HG02763 (cell line): ENCODE measurements around the gene FDXR.
"Not testable (repeated sequence)": the region's sequence is repeated elsewhere in the genome, so short reads cannot be mapped to it uniquely, and the experiment has no call there.

Experiments used
- ATAC-seq: cut with Tn5 transposase; IDR thresholded peaks from one replicate; pipeline ENCODE4 v1.9.1; 2021; ENCODE audit warnings: mild to moderate bottlenecking, moderate library complexity; ENCODE audit not compliant: unreplicated experiment

FDXR gene

DNA sequence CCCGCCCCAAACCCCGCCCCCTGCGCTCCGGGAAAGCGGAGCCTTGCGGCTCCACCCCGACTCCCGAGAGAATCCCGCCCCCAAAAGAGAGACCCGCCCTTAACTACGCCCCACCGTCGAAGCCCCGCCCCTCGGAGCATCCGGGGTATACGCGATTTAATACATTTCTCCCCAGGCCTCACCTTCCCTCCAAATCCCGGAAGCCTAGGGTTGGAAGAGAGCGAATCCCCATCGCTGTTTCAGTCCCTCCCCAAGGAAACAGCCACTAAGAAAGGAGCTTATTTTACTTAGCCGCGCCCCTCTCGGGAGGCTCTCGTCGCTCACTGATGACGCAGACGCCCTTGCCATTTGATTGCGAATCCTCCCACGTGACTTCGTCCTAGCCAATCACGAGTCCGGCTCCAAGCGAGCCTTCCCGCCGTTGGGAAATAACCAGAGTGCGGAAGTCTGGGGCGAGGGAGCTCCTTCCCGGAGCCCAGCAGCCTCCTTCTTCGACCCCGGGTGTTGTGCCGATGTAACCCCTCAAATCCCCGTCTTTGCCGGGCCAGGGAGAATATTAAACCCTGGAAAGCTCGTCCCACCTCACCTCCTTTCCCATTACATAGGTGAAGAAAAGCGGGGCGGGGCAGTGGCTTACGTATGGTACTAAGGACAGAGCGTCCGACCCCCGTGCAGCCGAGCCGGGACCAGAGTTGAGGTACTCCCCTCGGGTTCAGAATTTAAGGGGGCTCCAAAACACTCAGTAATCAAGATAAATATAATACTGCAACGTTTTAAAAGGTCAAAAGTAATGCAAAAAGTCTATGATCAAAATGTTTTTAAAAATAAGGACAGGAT, 461 bp upstream of the FDXR start:
- peak; percentile 94 for ATAC-seq

DNA sequence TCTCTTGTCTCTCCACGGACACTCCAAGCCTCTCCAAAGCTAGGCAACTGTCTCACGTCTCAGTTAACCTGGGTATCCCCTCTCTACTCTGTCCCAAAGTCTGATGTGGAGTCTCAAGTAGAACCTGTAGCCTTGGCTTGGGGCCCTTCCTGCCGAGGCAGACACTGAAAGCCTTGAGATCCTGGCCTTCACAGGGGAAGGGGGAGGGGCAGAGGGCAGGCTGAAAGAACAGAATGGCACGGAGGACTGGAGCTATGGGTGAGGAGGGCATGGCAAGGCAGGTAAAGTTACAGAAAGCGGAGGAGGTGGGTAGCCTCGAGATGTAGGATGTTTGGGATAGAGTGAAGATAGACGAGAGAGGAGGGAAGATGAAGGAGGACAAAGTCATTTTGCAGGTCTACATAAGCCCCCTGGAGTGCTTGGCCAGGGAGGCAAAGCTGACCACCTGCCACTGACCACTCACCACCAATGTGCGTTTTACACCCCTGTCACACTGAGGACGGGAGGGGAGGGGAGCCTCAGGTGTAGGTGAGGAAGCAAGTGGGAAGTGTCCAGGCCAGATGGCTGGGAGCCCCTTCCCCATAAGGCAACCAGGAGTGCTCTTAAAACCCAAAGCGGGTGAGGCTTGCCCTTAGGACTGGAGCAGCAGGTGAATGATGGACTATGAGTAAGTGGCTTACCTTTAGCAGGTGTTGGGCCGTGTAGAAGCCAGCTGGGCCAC, 1.3 kb downstream of the FDXR start:
- ATAC-seq, result no peak

DNA sequence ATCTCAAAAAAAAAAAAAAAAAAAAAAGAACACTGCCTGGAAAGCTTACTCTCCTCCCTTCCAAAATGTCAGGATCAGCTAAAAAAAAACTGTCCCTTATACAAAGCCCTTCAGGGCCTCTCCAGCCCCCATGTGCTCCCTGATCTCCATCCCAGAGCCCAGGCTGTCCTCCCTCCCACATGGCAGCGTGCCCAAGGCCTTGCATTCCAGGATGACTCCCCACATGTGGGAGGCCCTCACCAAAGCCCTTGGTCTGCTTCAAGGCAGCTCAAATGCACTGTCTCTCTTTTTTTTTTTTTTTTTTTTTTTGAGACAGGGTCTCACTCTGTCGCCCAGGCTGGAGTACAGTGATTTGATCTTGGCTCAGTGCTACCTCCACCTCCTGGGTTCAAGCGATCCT, 2.3 kb downstream of the FDXR start:
- ATAC-seq, result no peak

DNA sequence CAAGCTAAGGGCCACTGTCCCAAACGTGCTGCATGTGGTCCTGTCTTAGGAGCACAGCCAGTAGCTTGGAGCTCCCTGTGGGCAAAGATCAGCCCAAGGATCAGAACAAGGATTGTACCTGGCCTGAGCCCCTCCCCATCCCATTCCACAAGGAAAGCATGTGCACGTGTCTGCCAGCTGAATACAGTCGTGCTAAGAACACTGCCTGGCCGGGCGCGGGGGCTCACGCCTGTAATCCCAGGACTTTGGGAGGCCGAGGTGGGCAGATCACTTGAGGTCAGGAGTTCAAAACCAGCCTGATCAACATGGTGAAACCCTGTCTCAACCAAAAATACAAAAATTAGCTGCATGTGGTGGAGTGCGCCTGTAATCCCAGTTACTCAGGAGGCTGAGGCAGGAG, 2.8 kb downstream of the FDXR start:
- not testable (repeated sequence) for ATAC-seq

DNA sequence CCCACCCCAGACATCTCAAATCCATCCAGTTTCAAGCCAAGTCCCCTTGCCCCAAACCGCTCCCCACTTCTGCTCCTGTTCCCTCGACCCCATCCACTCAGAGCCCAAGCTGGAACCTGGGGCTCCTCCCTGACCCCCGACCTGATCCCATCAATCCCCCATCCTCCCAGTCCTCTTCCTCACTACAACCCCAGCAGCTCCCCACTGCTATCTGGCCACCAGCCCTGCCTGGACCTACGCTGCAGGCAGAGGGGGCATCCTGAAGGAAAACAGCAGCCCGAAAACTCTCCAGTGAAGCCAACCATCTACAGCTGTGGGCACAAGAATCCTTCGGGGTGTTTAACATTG, 3.9 kb downstream of the FDXR start:
- no peak for ATAC-seq

DNA sequence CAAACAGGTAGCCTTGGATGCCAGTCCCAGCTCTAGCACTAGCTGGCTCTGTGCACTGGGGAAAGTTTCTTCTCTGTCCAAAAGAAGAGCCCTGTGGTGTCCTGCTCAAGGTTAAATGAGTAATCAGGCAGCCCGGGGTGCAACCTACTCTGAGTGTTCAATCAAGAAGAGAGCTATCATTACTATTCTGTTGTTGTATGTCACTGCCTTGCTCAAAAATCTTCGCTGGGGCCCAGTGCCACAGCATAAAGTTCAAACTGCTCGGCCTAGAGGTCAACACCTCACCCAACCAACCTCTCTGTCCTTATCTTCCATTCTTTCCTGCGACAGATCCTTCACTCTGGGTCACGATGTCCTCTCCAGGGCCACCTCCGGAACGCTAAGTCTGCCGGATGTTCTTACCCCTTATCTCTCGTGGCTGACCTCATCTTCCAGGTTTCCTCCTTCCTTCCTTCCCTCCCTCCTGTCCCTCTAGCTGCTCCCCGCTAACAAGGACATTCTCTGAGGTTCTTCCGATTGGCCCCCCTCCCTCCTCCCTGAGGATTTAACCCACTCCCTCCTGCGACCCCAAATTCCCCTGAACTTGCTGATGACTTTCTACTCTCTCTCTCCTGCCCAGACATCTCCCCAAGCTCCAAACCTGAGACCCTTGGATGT, 4.4 kb downstream of the FDXR start:
- ATAC-seq, result no peak

DNA sequence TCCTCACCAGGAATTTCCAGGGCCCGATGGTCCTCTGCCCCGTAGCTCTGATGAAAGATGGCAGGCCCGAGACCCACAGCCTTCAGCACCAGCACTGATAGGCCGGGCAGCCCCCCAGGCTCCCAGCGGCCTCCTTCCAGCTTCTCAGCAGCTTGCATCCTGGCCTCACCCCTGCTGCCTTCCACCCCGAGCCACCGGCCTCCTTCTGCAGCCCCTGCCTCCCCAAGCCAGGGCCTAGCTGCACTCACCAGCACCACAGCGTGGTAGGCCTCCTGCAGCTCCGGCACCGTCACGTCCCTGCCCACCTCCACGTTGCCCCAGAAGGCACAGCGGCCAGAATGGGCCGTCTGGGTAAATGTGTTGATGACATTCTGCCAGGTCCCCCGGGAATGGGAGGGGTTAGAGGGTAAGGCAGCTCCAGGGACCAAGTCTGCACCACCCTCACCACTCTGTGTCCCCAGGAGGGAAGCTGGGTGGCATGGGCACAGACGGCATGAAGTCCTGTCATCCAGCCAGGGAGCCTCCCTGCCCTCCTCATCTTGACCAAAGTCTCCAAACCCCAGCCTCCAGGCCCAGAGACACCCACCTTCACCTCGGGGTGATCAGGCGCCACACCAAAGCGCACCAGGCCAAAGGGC, 6.5 kb downstream of the FDXR start:
- ATAC-seq, result no peak

DNA sequence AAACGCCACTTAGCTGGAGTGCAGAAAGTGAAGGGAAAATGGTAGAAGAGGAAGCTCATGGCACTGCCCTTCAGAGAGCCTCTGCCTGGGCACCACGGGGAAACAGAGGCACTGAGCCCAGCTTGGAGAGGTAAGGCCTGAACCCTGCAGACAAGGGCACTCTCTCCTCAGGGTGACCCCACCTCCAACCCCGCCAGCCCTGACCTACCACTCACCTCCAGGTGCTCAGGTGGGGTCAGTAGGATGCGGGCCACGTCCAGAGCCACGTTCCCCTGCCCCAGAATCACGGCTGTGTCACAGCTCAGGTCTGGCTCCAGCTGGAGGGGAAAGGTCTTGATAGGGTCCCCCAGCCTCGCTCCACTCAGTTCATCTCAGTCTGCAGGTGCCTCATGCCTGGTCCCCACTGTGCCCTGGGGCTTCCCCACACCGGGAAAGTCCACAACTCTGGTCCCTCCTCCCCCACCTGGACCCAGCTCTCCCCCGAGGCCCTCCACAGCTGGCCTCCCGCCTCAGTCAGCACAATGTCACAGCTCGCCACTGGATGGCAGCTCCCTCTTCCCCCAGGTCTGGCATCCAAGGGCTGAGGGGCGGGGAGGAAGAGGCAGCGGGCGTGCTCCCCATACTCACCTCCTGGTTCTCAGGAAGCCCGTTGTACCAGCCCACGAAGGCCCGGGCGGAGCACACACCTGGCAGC, 7.1 kb downstream of the FDXR start:
- no peak for ATAC-seq

DNA sequence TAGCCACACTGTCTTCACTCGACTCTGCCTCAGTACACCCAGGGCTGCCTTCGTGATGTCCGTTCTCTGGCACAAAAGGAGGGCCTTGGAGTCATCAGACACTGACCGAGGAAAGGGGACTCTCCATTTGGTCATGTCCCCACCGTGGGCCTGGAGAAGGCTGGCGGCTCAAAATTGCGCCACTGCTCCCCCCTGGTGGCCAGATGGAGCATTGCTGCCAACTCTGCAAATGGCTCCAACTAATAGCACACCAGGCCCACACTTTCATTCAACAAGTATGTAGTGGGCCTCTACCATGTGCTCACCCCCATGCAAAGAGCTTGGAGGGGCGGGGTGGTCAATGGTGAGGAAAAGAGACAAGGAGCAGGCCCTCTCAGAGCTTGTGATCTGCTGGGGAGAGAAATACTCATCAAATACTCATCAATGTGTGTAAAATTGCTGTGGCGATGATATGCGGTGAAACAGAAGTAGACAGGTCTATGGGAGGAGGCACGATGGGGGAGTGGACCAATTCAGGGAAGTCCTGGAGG, 7.9 kb downstream of the FDXR start:
- no peak for ATAC-seq

DNA sequence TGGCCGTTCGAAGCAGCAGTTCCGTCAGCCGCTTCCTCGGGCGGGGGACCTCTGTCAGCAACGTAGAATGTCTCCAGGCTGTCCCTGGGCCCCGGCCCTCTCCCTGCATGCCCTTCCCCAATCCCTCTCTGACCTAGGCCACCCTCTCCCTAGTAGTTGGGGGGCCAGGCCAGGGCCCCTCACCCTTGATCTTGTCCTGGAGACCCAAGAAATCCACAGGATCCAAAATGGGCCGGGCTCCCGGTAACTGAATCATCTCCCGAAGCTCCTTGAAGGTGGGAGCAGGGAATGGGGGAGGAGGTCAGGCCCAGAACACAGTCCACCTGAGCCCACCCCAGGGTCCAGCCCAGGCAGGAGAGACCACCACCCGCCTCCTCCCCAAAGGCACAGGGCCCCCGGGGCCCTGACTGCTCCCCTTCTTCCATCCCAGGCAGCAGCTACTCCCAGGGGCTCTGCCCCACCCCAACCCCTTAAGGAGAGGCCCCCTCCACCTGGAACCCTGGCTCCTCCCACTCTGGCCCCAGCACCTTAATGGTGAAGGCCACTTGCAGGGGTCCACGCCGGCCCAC, 8.4 kb downstream of the FDXR start:
- ATAC-seq, result no peak

DNA sequence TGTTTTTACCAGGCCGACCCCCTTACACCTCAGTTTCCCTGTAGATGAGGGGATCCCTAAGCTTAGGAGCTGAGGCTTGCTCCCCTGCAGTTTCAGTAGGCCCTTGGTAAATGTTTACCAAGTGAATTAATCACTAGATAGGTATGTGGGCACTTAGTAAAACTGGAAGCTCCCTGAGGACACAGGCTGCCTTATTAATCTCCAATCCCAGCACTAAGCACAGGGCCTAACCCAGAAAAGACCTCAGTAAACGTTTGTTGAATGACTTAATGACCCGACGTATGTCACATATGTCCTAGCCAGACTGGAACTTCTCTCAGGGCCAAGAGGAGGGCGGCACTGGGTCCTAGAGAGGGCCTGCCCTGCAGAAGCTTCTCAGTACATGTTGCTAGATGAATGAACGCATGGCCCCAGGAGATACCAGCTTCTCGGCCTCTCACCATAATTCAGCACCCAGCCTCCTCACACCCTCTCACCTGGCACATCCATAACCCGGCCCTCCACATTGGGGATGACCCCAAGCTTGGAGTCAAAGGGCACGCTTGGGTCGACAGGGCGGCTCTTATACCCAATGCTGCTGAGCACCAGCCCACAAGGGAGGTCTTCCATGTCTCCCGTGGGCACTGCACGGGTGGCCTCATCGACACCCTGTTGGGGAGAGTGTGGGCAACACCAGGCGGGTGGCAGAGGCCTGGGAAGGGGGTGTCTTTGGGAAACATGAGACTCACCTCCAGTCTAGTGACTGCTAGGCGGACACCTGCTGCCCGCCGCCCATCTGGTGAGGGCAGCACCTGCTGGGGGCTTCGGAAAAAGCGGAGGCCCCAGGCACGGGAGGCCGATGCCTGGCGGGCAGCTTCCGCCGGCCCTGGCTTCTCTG, 9.1 kb downstream of the FDXR start:
- ATAC-seq, result no peak

DNA sequence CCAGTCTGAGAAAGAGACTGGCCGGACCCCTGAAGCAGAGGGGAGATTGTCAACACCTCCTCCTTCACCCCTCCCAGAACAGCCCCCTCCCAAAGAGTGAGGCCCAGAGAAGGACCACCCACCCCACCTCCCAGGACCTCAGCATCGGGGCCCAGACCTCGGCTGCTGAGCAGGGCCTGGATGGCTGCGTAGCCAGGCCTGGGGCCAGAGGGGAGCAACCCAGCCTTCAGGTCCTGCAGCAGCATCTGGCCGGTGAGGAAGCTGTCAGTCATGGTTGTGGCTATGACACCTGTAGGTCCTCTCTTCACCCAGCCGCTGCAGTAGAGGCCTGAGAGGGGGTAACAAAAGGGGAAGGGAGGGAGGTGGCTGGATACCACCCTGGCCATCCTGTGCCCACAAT, 9.9 kb downstream of the FDXR start:
- ATAC-seq, result no peak

DNA sequence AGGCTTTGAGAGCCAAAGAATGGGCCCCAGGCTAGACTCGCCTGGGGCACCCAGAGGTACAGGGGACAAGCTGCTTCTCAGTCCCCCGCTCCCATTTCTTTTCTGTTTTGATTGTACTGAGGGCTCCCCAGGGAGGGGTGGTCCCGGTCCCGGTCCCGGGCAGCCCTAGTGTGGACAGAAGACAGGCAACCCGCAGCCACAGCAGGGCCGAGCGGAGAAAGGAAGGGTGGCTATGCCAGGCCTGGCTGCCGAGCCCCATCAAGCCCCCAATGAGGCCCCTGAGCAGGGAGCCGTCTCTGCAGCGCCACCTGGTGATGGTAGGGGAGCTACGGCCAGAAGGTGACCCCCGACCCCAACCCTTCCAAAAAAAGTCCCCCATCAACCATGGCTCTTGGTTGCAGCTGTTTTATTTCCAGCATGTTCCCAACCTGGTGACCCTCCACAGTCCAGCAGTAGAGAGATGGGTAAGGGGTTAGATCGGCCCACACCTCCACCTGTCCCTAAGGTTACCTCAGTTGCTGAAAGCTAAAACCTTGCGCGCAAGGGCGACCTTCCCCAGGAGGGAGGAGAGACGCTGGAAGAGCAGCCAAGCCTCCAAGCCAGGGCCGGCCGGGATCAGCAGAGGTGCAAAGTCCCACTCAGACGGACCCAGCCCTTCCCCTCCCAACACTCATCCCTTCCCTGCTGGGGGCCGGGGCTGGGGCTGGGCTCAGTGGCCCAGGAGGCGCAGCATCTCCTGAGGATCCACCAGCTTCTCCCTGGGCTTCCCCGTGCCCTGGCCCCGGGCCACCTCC, 10.5 kb downstream of the FDXR start:
- no peak for ATAC-seq

DNA sequence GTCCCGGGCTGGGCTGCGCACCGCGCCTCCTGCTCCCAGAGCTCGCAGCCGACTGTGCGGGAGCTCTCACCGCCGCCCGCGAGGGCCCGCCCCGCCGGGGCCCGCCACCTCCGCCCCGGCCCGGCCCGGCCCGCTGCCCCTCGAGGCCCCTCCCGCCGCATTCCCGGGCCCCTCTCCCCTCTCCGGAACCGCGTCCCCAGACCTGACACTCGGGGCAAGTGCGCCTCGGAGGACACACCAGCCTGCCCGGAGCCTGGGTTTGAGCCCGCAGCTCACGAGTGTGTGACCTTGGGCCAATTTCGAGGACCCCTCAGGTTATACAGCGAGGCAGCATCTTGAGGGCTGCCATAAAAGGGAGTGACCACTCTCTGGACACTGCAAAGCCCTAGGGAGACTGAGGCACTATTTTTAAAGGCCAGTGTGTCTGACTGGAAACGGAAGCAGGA, 11.1 kb downstream of the FDXR start:
- ATAC-seq, result no peak

DNA sequence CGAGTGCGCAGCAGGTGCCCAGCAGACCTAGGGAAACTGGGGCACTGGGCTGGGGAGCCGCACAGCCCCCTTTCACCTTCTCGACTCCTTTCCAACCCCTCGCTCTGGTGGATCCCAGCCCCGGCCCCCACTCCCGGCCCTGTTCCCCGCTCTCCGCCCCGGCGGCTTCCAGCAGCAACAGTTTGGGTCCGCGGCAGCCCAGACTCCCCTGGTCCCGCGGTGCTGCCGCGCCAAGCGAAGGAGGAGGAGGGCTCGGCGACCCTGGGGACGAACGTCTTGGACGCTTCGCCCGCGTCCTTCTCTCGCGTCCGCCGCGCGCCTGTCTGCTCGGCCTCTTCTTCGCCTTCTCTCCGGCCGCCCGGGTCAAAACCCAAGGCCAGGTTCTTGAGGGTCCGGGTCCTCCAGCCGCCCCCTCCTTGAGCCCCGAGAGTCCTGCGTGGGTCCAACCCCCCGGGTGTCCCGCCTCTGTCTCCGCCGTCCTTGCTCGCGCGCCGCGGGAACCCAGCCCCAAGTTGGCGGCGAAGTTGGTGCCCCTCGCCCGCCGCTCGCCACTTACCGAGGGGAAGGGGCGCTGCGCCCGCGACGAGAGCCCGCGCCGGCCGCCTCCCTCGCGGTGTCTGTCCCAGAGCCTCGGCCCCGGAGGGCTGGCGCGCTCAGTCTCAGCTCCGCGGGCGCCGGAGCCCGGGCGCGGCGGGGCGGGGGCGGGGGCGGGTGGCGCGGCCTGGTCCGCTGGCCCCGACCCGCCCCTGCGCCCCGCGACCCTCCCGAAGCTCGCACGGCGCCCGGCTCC, 11.7 kb downstream of the FDXR start:
- no peak for ATAC-seq

DNA sequence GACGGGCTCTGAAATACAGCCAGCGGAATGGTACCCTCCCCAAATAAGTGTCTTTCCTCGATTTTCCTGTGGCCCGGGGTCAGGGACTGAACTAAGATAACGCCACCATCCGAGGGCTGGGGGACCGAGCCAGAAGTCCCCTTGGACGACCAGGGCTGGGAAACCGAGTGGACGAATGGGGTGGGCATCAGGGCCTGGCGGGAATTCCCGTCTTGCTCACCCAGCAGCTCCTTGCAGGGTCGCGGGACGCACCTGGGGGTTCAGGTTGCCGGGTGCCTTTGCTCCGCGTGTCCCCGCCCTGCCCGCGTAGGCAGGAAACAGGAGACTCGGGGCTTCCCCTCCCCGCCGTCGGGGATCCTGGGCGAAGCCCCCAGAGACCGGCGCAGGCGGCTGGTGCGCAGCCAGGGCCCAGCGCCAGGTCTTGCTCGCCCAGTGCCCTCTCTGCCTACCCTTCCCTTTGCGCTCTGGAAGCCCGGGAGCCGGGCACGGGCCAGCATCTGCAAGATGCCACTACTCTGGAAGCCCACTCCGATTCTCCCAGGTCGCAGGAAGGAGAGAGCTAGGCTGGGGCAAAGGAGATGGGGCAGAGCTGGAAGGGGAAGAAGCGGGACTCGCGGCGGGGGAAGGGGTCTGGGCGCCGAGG, 12.4 kb downstream of the FDXR start:
- no peak for ATAC-seq
